Adrenal gland (tissue), 12 donors: ENCODE results near the gene TMIGD3. TPM values are rescaled to one million over a fixed set of nuclear protein-coding genes. Genes with fewer than 3 reads are reported as not detected.

Source experiments
- DNase-seq, 7 donors: peaks; one replicate each; pipeline ENCODE4 v3.0.0-alpha.2; 2019 to 2020
- H3K27ac ChIP-seq, 5 donors: fragments of 200-600 bp; sonication (generic) in 4 of 5; 1 replicate in 3 of 5; 2 replicates in 2 of 5; pipeline versions ENCODE4 v1.5.1 to v1.8.0; 2016 to 2020; ENCODE audit warnings: mild to moderate bottlenecking in 1 of 5
- H3K27me3 ChIP-seq: fragments of 200-600 bp; 2 replicates; pipeline ENCODE4 v1.8.0; 2021
- H3K36me3 ChIP-seq, 2 donors: fragments of 200-600 bp; replicated peaks in 1 of 2; 1 replicate in 1 of 2; 2 replicates in 1 of 2; pipeline versions ENCODE4 v1.5.1 to v1.8.0; 2018 to 2022
- H3K4me1 ChIP-seq, 2 donors: fragments of 200-600 bp; replicated peaks in 1 of 2; 1 replicate in 1 of 2; 2 replicates in 1 of 2; pipeline versions ENCODE4 v1.5.1 to v1.8.0; 2018 to 2021
- H3K4me3 ChIP-seq, 4 donors: fragments of 200-600 bp; sonication (generic) in 3 of 4; one replicate each; pipeline ENCODE4 v1.5.1; 2016 to 2018
- H3K9me3 ChIP-seq, 3 donors: fragments of 200-600 bp; sonication (generic) in 1 of 3; replicated peaks in 1 of 3; 1 replicate in 2 of 3; 2 replicates in 1 of 3; pipeline versions ENCODE4 v1.5.1 to v1.8.0; 2016 to 2021
- CTCF ChIP-seq, 6 experiments: fragments of 450-650 bp in 4 of 6; fragments of 200-600 bp in 2 of 6; sonication (generic) in 1 of 6; IDR thresholded peaks; 1 replicate in 5 of 6; 2 replicates in 1 of 6; pipeline versions ENCODE4 v1.5.1 to v1.8.0; 2016 to 2021; ENCODE audit warnings: antibody characterized with exemption in 6 of 6, mild to moderate bottlenecking in 2 of 6, moderate library complexity in 1 of 6
- POLR2A ChIP-seq, 2 donors: fragments of 450-650 bp; IDR thresholded peaks; one replicate each; pipeline ENCODE4 v1.6.1; 2017; ENCODE audit warnings: antibody characterized with exemption in 2 of 2, mild to moderate bottlenecking in 2 of 2, moderate library complexity in 1 of 2
- WGBS, 4 donors: extraction: QIAGEN DNeasy Blood & Tissue Kit in 2 of 4; methylation state at CpG; one replicate each; pipeline versions ENCODE4 v1.1.5 to v1.1.7; 2013 to 2017; 5-methylcytosine and 5-hydroxymethylcytosine counted together
- intact Hi-C, 2 donors: fragments of 100-400 bp; cut with DNase I; formaldehyde crosslinking; loops; one replicate each; pipeline versions ENCODE4 v1.14.1 to v1.15.0; 2022 to 2023
- polyA plus RNA-seq, 3 donors: library from polyadenylated mRNA; stranded (reverse); fragments of 200-250 nt in 2 of 3; fragments of 350-450 nt in 1 of 3; fragmentation: Illumina TruSeq in 1 of 3; extraction: RNeasy Lipid Tissue Mini Kit (QIAGEN cat#74804) in 1 of 3; gene quantifications; one replicate each; pipeline ENCODE4 v1.2.3, GENCODE V29; 2013 to 2014
- total RNA-seq, 9 donors: library from RNA; depleted of rRNA in 4 of 9; stranded (reverse); fragments of >200 nt in 4 of 9; fragments of 120-200 nt in 1 of 9; fragmentation: NEBNext Ultra II Directional in 1 of 9; extraction: Animal tissue kit (Norgen Biotek cat#: 25700) in 1 of 9; gene quantifications; one replicate each; pipeline versions ENCODE4 v1.1.0 to v1.2.4, GENCODE V29; 2013 to 2023
- donor health status: healthy with polysubstance abuse.
- donor health status: Bipolar disorder and iron deficiency.
- donor health status: DM: yes; HTN: yes; CAD: no.
- donor health status: DM: no; HTN: no; CAD: no.
- donor health status: DM: no; HTN: no; CAD: no.
- donor health status: DM: yes; HTN: yes; CAD: no.

Gene TMIGD3
- total and polyA plus RNA-seq, 12 donors, result 2.4 to 53.8 (median 24.8) TPM

GRCh38 chr1:111542187-111542586 is 38.8 kb upstream of the TMIGD3 start:
- TF ChIP-seq CTCF (IDR thresholded peaks at IDR 0.05) (no peak), POLR2A (IDR thresholded peaks at IDR 0.05) (no peak)
- no peak for DNase-seq
- intact Hi-C loops, result no loop called here
- Histone ChIP-seq H3K36me3 (no peaks in the 10 kb centered on the region), H3K27me3 (no peaks in the 10 kb centered on the region), H3K4me3 (no peak overlapping the region), H3K27ac (no peak overlapping the region), H3K4me1 (no peaks in the 10 kb centered on the region), H3K9me3 (no peaks in the 10 kb centered on the region)
- 75 to 79% (median 78%) methylated on average over 14 of the region's 14 CpGs for WGBS, 4 donors

- H3K36me3 ChIP-seq, result no peaks in the 10 kb centered on the region
- H3K4me1 ChIP-seq, result no peaks in the 10 kb centered on the region
- no peak overlapping the region for H3K4me3 ChIP-seq
- H3K9me3 ChIP-seq, result no peaks in the 10 kb centered on the region
- intact Hi-C loops, result no loop called here
- TF ChIP-seq CTCF (IDR thresholded peaks at IDR 0.05) (no peak), POLR2A (IDR thresholded peaks at IDR 0.05) (no peak)
- H3K27ac ChIP-seq, result no peak overlapping the region
- no peaks in the 10 kb centered on the region for H3K27me3 ChIP-seq
- 83 to 87% (median 85%) methylated on average over 4 of the region's 4 CpGs for WGBS, 4 donors
- DNase-seq, result no peak
Measured at GRCh38 chr1:111541721-111542120, 38.3 kb upstream of the TMIGD3 start.

- Histone ChIP-seq H3K27ac (no peak overlapping the region), H3K4me3 (no peak overlapping the region), H3K9me3 (no peaks in the 10 kb centered on the region), H3K4me1 (no peaks in the 10 kb centered on the region), H3K27me3 (no peaks in the 10 kb centered on the region), H3K36me3 (no peaks in the 10 kb centered on the region)
- 72 to 77% (median 74%) methylated on average over 3 of the region's 3 CpGs for WGBS, 4 donors
- intact Hi-C loops, result no loop called here
- TF ChIP-seq CTCF (IDR thresholded peaks at IDR 0.05) (no peak), POLR2A (IDR thresholded peaks at IDR 0.05) (no peak)
- DNase-seq, result no peak
Measured at GRCh38 chr1:111540928-111541327, 37.5 kb upstream of the TMIGD3 start.

- H3K36me3 ChIP-seq, result no peaks in the 10 kb centered on the region
- no peaks in the 10 kb centered on the region for H3K27me3 ChIP-seq
- 79 to 83% (median 82%) methylated on average over 4 to 6 of the region's 6 CpGs for WGBS, 4 donors
- no peaks in the 10 kb centered on the region for H3K4me1 ChIP-seq
- no peak overlapping the region for H3K4me3 ChIP-seq
- H3K27ac ChIP-seq, result no peak overlapping the region
- H3K9me3 ChIP-seq, result no peaks in the 10 kb centered on the region
- no peak for TF ChIP-seq CTCF (IDR thresholded peaks at IDR 0.05)
- TF ChIP-seq POLR2A (IDR thresholded peaks at IDR 0.05), result no peak
- DNase-seq, result no peak
- intact Hi-C loops, result no loop called here
Measured at GRCh38 chr1:111538343-111539025, 35.1 kb upstream of the TMIGD3 start.
